Activated T-helper 2 cell treated with anti-CD3 and anti-CD28 coated beads, Interferon-gamma antibody, Interleukin-2, Interleukin-4, amounts not matched to agents 10 μg/mL and 5 μg/mL and 100 μg/mL, durations not matched to agents 14 hours and 24 hours and 36 hours (primary cell): ENCODE measurements around the gene AHDC1. TPM values are rescaled to one million over a fixed set of nuclear protein-coding genes. Genes with fewer than 3 reads are reported as not detected.

Source experiments
- DNase-seq: peaks from one replicate; pipeline ENCODE4 v3.0.0; 2021; ENCODE audit warnings: low spot score
- H3K27ac Mint-ChIP-seq: one replicate; pipeline ENCODE4 v1.8.0; 2021; ENCODE audit warnings: mixed read lengths
- H3K27me3 Mint-ChIP-seq: one replicate; pipeline ENCODE4 v1.8.0; 2021; ENCODE audit warnings: low read depth, mixed read lengths
- H3K36me3 Mint-ChIP-seq: one replicate; pipeline ENCODE4 v1.8.0; 2021; ENCODE audit warnings: low read depth, mixed read lengths
- H3K4me1 Mint-ChIP-seq: one replicate; pipeline ENCODE4 v1.8.0; 2021; ENCODE audit warnings: low read depth, mixed read lengths
- H3K4me3 Mint-ChIP-seq: one replicate; pipeline ENCODE4 v1.8.0; 2021; ENCODE audit warnings: low read depth, mild to moderate bottlenecking, moderate library complexity, mixed read lengths
- H3K9me3 Mint-ChIP-seq: one replicate; pipeline ENCODE4 v1.8.0; 2021; ENCODE audit warnings: mixed read lengths
- intact Hi-C: fragments of 100-400 bp; cut with micrococcal nuclease; formaldehyde crosslinking; loops from one replicate; pipeline ENCODE4 v1.15.1; 2023
- total RNA-seq: library from RNA; stranded (reverse); gene quantifications from 2 replicates; pipeline ENCODE4 v1.2.3, GENCODE V29; 2022

Gene AHDC1
- total RNA-seq, 1 donor from 2014 or later, result 29.3 TPM

DNA sequence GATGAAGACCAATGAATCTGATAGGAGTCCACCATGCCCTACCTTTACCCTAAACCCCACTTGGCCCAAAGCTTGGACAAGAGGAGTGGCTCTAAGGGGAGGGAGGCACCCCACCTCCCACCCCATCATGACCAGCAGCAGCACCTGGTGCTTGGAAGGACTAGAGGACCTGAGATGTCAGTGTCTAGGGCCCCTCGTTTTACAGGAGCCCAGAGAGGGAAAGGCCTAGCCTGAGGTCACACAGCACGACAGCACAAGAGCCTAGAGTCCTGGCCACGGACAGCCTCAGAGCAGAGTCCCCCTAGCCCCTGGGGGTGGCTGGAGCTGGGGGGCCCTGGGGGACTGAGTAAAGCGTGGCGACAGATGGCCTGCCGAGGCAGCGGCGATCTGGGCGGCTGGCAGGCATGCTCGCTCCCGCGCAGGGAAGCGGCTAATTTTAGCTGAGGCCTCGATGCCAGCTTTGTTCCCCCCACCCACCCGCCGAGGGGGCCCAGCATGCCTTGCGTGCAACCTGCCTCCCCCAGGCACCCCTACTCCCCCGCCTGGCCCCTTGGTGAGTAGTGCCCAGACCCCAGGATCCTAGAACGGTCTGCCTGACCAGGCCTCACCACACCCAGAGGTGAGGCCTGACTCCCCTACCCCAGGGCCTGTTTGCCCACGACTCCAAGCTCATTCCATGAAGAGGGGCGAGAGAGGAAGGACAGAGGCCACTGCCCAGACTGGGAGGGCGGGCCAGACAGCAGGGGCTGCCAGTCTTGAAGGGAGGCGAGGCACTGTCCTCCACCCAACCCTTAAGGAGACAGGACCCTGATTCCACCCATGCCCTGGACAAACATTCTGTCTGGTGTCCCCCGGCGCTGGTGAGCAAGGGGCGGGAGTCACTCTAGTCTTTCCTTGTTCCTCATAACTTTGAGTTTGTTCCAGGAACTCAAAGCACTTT lies 39.0 kb downstream of the AHDC1 start:
- no peaks in the 10 kb centered on the region for H3K9me3 Mint-ChIP-seq
- intact Hi-C loops, result no loop called here
- H3K4me3 Mint-ChIP-seq, result no peak overlapping the region
- DNase-seq, result no peak
- peaks cover 15% of the 10 kb centered on the region for H3K4me1 Mint-ChIP-seq
- no peak overlapping the region for H3K27ac Mint-ChIP-seq
- no peaks in the 10 kb centered on the region for H3K36me3 Mint-ChIP-seq
- no peaks in the 10 kb centered on the region for H3K27me3 Mint-ChIP-seq

- no peak for DNase-seq
- Mint-ChIP-seq H3K27ac (no peak overlapping the region), H3K4me3 (no peak overlapping the region), H3K4me1 (peaks cover 10% of the 10 kb centered on the region), H3K9me3 (no peaks in the 10 kb centered on the region), H3K36me3 (no peaks in the 10 kb centered on the region), H3K27me3 (no peaks in the 10 kb centered on the region)
- intact Hi-C loops, result no loop called here
Observed at GRCh38 chr1:27563591-27564471, 40.1 kb downstream of the AHDC1 start.

DNA sequence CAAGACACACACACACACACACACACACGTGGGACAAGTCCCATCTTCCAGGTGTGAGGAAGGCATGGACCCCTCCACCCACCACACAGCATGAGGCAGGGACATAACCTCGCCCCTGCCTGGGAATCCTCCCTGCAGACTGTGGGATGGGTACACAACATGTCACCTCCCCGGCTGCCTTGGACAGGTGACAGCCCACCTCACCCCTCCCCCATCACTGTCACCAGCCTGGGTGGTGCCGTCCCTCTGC lies 40.7 kb downstream of the AHDC1 start:
- H3K36me3 Mint-ChIP-seq, result no peaks in the 10 kb centered on the region
- H3K4me3 Mint-ChIP-seq, result no peak overlapping the region
- H3K27me3 Mint-ChIP-seq, result no peaks in the 10 kb centered on the region
- no peak for DNase-seq
- intact Hi-C loops, result no loop called here
- H3K4me1 Mint-ChIP-seq, result peaks cover 10% of the 10 kb centered on the region
- H3K27ac Mint-ChIP-seq, result no peak overlapping the region
- no peaks in the 10 kb centered on the region for H3K9me3 Mint-ChIP-seq

GRCh38 chr1:27562534-27563340 lies 41.2 kb downstream of the AHDC1 start:
- Mint-ChIP-seq H3K27ac (no peak overlapping the region), H3K4me1 (peaks cover 6% of the 10 kb centered on the region), H3K36me3 (no peaks in the 10 kb centered on the region), H3K9me3 (no peaks in the 10 kb centered on the region), H3K27me3 (no peaks in the 10 kb centered on the region), H3K4me3 (no peak overlapping the region)
- no peak for DNase-seq
- intact Hi-C loops, result no loop called here

DNA sequence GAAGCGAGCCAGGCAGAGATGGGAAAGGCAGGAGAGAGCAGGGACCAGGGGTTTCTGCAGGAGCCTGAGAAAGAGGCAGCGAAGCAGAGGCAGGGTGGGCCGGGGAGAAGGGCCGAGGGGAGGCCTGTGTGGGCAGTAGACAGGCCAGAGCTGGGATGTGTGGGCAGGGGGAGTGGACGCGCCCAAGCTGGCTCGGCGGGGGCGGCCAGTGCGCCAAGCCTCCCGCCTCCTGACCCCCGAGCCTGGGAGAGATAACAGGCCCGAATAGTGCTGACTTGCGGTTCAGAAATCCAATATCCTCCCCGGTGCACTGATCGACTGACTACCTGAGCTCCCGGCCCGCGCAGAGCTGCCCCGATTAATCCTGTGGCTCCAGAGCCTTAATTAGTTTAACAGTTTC lies 41.9 kb downstream of the AHDC1 start:
- Mint-ChIP-seq H3K9me3 (no peaks in the 10 kb centered on the region), H3K4me1 (peaks cover 10% of the 10 kb centered on the region), H3K4me3 (no peak overlapping the region), H3K36me3 (no peaks in the 10 kb centered on the region), H3K27ac (no peak overlapping the region), H3K27me3 (no peaks in the 10 kb centered on the region)
- intact Hi-C loops, result no loop called here
- no peak for DNase-seq

- no peaks in the 10 kb centered on the region for H3K36me3 Mint-ChIP-seq
- DNase-seq, result no peak
- H3K4me1 Mint-ChIP-seq, result peaks cover 16% of the 10 kb centered on the region
- H3K27ac Mint-ChIP-seq, result peak overlapping the region; percentile 34
- H3K4me3 Mint-ChIP-seq, result no peak overlapping the region
- intact Hi-C loops, result no loop called here
- no peaks in the 10 kb centered on the region for H3K27me3 Mint-ChIP-seq
- H3K9me3 Mint-ChIP-seq, result no peaks in the 10 kb centered on the region
Observed at GRCh38 chr1:27561124-27561899, 42.6 kb downstream of the AHDC1 start.

GRCh38 chr1:27560268-27561123 lies 43.4 kb downstream of the AHDC1 start:
- Mint-ChIP-seq H3K27me3 (no peaks in the 10 kb centered on the region), H3K27ac (no peak overlapping the region), H3K36me3 (no peaks in the 10 kb centered on the region), H3K9me3 (no peaks in the 10 kb centered on the region), H3K4me1 (peaks cover 21% of the 10 kb centered on the region), H3K4me3 (no peak overlapping the region)
- DNase-seq, result no peak
- intact Hi-C loops, result no loop called here

- no peaks in the 10 kb centered on the region for H3K36me3 Mint-ChIP-seq
- H3K27ac Mint-ChIP-seq, result no peak overlapping the region
- intact Hi-C loops, result loop anchor here (5.0 kb wide), 1 partner anchor 37 kb away; no protein-coding TSS in a partner anchor
- H3K27me3 Mint-ChIP-seq, result no peaks in the 10 kb centered on the region
- H3K4me1 Mint-ChIP-seq, result peaks cover 27% of the 10 kb centered on the region
- H3K4me3 Mint-ChIP-seq, result no peak overlapping the region
- no peaks in the 10 kb centered on the region for H3K9me3 Mint-ChIP-seq
- no peak for DNase-seq
Observed at GRCh38 chr1:27559466-27560030, 44.4 kb downstream of the AHDC1 start.

GRCh38 chr1:27557596-27558340 lies 46.2 kb downstream of the AHDC1 start:
- H3K36me3 Mint-ChIP-seq, result no peaks in the 10 kb centered on the region
- peaks cover 24% of the 10 kb centered on the region for H3K4me1 Mint-ChIP-seq
- no peaks in the 10 kb centered on the region for H3K27me3 Mint-ChIP-seq
- peak overlapping the region; percentile 14 for H3K27ac Mint-ChIP-seq
- H3K4me3 Mint-ChIP-seq, result no peak overlapping the region
- intact Hi-C loops, result loop anchor here (2.0 to 5.0 kb wide), 2 partner anchors 35 to 105 kb away; no protein-coding TSS in a partner anchor
- H3K9me3 Mint-ChIP-seq, result no peaks in the 10 kb centered on the region
- DNase-seq, result no peak

- peak; percentile 71 for DNase-seq
- no peaks in the 10 kb centered on the region for H3K27me3 Mint-ChIP-seq
- peak overlapping the region; percentile 76 for H3K27ac Mint-ChIP-seq
- intact Hi-C loops, result loop anchor here (1.0 to 5.0 kb wide), 3 partner anchors 35 to 106 kb away; no protein-coding TSS in a partner anchor
- peaks cover 24% of the 10 kb centered on the region for H3K4me1 Mint-ChIP-seq
- no peak overlapping the region for H3K4me3 Mint-ChIP-seq
- peaks cover 5% of the 10 kb centered on the region for H3K36me3 Mint-ChIP-seq
- no peaks in the 10 kb centered on the region for H3K9me3 Mint-ChIP-seq
Observed at GRCh38 chr1:27556781-27557595, 47.0 kb downstream of the AHDC1 start.
